ENCODE measurements around the gene CHST2.
A peak's percentile ranks its signal among the peaks of the same experiment; 100 is the strongest.
"Not testable (repeated sequence)": the region's sequence is repeated elsewhere in the genome, so short reads cannot be mapped to it uniquely, and the experiment has no call there.

The CHST2 gene, protein sequence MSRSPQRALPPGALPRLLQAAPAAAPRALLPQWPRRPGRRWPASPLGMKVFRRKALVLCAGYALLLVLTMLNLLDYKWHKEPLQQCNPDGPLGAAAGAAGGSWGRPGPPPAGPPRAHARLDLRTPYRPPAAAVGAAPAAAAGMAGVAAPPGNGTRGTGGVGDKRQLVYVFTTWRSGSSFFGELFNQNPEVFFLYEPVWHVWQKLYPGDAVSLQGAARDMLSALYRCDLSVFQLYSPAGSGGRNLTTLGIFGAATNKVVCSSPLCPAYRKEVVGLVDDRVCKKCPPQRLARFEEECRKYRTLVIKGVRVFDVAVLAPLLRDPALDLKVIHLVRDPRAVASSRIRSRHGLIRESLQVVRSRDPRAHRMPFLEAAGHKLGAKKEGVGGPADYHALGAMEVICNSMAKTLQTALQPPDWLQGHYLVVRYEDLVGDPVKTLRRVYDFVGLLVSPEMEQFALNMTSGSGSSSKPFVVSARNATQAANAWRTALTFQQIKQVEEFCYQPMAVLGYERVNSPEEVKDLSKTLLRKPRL

DNA sequence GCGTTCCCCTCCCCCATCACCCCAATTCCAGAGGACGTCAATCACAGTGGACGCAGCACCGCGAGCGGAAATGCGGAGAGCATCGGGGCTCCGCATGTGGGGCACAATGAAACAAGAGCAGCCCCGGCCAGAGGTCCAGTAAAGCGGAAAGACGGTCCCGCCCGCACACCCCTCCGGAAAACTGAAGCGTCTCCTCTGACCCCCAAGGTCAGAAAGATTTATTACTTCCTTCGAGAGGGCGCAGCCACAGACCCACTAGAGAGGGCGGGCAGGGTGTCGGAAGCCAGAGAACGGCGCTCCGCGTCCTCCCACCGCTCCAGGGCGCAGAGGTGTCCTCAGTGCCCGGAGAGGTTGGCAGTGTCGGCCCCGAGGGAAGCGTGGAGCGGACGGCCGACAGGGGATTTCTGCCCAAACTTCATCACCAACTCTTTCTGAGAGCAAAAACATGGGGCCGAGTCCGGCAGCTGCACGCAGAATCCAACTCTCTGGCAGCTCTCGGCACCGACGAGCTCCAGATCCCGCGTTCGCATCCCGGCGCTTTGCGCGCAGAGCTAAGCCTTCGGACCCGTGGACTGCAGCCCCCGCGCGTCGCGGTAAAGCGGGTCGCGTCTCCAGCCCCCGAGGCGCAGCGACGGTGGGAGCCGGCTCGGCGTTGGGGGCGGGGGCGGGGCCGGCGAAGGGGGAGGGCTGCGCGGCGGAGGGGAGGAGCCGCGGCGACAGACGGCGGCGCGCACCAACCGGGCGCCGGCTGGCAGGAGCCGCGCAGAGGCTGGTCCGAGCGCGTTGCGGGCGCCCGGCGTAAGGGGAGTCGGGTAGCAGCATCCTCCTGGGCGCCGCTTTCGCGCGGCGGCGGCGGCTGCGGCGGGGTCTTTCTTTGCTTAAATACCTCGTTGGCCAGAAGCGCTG, at the start of gene CHST2:
TSS of gene CHST2 (plus strand) at position 763 of the 906 bp plus-strand sequence. CDS start 1,046 bp downstream, outside the sequence.
- DNase-seq: peak; percentile 49

DNA sequence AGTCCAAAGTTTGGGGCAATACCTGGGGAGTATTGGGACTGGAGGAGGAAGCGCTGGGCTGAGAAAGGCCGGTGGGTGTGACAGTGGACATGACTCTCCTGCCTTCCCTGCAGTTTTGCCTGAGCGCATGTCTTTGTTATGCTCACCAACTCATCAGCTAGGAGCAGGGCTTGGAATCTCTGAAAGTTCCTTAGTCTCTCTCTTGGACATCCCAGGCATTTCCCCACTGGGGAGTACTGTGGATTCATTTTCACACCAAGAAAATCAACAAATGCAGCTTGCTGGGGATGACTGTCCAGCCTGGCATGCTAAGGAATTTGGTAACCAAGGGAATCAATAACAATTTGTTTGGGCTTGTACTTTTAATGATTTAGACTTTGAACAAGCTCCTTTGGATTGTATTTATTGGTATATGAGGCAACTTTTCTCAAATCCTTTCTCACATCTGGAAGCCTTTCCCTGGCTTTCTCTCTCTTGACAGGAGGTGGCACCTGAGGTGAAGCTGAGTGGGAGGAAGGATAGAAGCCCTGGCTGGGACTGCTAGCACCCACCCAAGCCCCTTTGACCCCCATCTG, 48.5 kb upstream of the CHST2 start:
- DNase-seq: no peak

DNA sequence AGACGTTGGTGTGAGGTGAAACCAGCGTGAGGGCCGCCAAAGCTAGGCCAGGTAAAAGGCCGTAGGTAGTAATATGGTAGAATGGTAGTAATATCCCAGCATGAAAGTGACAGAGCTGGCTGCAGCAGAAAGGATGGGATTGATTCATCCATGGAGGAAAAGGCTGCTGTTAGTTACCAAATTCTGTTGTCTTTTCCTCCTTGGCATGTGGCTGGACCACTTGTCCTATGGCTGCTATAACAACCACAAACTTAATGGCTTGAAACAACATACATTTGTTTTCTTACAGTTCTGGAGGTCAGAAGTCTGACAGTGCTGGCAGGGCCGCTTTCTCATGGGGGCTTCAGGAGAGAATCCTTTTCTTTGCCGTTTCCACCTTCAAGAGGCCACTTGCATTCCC, 47.8 kb upstream of the CHST2 start:
- no peak for DNase-seq

DNA sequence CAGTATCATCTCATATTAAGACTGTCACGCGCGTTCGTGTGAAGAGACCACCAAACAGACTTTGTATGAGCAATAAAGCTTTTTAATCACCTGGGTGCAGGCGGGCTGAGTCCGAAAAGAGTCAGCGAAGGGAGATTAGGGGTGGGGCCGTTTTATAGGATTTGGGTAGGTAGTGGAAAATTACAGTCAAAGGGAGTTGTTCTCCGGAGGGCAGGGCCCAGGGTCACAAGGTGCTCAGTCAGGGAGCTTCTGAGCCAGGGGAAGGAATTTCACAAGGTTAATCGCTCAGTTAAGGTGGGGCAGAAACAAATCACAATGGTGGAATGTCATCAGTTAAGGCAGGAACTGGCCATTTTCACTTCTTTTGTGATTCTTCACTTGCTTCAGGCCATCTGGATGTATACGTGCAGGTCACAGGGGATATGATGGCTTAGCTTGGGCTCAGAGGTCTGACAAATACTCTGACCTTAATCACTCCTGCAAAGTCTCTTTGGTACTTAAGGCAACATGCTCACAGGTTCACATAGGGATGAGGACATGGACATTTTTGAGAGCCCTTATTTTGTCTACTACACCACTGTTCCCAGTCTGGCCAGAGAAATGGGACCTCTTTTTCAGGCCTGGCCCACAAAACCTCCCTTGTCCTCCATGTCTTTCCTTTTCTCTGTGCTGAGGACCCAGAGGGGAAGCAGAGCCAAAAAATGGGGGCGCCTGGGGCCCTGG, 47.1 kb upstream of the CHST2 start:
- DNase-seq: not testable (repeated sequence)

DNA sequence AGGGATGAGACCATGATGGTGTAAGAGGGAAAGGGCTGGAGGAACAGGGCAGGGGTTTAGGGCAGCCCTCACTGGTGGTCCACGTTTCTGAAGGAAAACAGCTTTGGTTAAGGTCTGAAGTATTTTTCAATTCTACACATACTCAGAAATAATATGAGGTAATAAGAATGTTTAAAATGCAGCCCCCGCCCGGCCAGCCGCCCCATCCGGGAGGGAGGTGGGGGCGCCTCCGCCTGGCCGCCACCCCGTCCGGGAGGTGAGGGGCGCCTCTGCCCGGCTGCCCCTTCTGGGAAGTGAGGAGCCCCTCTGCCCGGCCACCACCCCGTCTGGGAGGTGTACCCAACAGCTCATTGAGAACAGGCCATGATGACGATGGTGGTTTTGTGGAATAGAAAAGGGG, 46.0 kb upstream of the CHST2 start:
- not testable (repeated sequence) for DNase-seq

DNA sequence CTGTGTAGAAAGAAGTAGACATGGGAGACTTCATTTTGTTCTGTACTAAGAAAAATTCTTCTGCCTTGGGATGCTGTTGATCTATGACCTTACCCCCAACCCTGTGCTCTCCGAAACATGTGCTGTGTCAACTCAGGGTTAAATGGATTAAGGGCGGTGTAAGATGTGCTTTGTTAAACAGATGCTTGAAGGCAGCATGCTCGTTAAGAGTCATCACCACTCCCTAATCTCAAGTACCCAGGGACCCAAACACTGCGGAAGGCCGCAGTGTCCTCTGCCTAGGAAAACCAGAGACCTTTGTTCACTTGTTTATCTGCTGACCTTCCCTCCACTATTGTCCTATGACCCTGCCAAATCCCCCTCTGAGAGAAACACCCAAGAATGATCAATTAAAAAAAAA, 45.6 kb upstream of the CHST2 start:
- DNase-seq: not testable (repeated sequence)

DNA sequence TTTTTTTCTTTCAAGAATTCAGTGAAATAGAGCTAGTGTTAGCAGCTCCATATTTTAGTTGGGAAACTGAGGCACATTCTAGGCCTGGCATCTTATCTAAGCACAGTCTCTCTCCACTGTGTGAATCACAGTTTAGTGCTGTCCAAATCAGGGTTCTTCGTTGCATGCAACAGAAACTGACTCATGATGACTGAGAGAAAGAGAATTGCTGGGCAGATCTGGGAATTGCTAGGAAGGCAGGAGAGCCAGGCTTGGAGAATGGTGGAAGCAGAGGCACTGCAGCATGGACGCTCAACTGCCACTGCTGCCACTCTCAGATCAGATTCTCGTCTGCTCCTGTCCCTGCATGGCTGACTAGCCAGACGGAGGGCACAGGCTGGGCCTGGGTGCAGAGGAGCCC, 40.7 kb upstream of the CHST2 start:
- no peak for DNase-seq

DNA sequence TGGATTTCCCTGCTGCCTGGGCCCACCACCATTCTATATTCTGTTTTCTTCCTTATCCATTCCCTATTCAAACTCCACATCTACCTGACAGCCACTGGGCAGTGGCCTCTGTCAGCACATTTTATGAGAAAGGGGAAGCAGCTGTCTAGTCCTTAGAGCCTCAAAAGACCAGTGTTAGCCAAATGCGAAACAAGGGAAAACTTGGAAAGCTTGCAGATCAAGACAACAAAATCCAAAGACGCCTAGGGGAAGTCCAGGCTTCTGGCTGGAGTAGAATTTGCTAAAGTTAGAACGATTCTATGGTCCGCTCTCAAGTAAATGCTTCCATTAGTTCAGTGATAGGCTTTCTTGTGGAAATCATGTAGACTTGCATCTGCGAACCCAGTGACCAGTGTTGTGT, 39.4 kb upstream of the CHST2 start:
- no peak for DNase-seq

DNA sequence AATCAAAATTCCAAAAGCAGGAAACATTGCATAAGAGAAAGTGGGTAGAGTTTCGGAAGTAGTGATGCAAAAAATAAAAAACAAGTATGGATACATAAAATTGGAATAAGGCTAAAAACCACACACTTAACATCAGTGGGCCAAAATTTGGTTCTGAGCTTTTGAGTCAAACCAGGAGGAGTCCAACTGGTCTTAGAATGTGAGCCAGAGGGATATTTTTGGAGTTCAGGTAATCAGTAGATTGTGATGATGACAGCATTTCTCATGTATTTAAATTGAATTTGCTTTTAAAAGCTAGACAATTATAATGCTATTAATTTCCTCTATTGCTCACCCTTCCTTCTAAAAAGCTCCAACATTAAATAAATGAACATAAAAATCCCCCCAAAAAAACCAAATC, 38.2 kb upstream of the CHST2 start:
- DNase-seq: no peak

DNA sequence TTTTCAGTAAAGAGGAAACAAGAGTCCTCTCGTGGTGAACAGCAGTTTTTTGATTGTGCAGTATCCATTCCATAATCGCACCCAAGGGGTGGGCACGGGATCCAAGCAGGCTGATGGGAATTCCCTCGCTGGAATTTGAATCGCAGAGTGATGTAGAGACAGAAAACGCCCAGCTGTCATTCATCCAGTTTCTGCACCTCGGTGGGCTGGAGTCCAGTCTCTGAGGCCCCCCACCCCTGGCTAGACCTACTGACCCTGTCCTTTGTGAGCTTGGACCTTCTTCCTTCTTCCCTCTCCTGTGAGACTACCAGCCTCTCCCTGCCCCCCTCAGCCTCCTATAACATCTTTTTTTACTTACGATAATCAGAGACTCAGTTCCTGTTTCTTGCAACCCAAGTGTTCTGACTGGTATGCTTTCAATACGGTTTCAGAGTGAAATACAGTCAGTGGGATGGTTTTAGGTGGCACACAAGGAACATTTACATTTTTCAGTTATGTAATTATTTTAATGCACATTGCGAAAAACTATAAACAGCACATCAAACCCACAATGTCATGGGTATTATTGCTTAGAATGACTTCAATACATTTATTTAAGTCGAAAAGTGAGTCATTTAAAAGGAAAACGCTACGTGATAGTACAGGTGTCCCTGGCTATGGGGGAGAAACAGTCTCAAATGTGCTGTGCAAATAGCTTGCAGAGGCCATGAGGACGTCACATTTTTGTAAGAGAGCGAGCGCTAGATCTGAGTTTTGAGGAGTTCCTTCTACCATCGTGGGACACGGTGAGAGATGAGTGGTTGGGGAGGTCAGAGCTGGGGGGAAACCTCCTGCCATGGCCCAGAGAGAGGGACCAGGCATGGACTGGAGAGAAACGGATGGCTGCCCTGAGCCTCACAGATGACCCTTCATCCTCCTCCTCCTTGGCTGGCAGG, 37.5 kb upstream of the CHST2 start:
- no peak for DNase-seq

DNA sequence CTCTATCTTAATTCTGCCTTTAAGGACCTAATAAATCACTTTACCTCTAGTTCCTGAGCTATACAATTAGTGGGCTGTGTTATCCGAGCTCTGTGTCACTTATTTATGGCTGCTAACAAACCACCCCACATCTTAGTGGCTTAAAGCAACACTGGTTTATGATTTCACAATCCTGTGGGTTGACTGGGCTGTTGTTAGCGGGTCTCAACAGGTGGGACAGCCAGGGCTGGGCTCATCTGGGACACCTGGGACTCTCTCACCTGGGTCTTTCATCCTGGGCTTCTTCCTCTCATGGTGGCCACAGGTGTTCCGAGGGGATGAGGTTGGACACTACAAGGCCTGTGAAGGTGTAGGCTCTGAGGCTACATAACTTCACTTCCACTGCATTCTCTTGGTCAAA, 35.8 kb upstream of the CHST2 start:
- no peak for DNase-seq

DNA sequence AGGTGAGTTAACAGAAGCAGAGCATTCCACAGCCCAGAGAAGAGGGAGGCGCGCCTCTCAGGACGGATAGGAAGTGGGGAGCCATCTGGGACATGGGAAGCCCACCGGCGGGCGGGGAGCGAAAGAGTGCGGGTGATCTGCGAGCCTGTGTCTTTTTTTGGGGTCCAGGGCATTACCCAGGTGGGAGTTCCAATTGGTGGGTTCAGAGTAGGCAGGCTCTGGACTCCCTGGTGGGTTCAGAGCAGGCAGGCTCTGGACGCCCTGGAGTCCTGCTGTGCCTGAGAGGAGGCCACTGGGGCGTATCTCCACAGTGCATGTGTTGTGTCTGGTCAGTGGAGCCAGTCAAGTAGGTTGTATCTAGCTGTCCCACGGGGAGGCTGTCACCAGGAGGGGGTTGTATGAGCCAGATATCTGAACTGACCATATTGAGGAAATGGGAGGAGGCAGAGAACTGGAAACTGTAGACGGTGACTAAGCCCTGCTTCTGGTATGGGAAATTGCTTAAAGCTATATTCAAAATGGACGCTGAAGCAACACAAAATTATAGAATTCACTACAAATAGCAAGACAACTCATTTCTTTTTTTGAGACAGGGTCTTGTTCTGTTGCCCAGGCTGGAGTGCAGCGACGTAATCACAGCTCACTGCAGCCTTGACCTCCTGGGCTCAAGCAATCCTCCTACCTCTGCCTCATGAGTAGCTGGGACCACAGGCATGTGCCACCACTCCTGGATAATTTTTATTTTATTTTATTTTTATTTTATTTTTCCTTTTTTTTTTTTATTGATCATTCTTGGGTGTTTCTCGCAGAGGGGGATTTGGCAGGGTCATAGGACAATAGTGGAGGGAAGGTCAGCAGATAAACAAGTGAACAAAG, 34.5 kb upstream of the CHST2 start:
- no peak for DNase-seq

DNA sequence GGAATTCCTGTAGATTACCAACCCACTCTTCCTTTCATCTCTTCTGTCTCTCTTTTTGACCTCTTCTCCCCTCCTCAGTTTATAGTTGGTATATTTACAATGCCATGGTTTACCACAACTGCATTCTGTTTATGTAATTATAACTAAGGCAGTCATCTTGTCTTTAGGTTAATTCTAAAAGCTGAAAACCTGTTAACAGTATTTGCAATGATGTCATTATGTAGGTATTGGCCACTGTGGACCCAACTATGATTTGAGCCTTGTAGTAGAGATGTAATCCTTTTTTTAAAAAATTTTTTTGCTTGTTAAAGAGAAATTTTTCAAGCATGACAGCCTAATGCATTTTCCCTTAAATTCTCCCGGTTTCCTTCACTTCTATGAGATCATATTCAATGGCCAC, 30.7 kb upstream of the CHST2 start:
- no peak for DNase-seq

DNA sequence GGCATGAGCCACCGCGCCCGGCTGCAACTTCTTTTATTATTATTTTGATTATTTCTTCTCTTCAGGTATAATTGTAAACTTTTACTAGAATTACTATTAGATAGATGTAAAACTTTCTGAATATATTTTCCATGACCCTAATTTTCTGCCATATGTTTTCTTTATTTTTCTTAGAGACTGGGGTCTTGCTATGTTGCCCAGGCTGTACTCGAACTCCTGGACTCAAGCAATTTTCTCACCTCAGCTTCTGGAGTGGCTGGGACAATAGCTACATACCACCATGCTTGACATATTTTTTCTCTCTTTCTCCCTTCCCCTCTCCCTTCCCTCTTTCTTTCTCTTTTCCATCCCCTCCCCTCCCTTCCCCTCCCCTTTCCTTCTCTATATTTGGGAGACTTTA, 29.6 kb upstream of the CHST2 start:
- no peak for DNase-seq

DNA sequence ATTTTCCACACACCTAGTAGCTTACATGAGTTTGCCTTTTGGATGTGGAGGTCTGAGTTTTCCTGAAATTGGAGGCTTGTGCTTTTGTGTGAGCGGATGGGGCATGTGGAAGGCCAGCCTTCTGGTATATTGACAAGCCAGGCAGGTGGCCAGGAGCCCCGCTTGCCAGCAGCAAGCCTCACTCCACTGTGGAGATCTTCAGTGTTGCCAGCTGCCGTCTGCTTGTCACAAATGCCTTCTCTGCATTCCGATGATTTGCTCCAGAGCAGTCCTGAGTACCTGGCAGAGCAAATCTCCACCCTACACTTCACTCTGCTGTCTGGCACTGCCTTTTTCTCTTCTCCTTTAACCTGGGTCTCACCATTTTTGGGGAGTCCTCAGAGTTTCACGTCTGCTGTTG, 29.1 kb upstream of the CHST2 start:
- DNase-seq: no peak

DNA sequence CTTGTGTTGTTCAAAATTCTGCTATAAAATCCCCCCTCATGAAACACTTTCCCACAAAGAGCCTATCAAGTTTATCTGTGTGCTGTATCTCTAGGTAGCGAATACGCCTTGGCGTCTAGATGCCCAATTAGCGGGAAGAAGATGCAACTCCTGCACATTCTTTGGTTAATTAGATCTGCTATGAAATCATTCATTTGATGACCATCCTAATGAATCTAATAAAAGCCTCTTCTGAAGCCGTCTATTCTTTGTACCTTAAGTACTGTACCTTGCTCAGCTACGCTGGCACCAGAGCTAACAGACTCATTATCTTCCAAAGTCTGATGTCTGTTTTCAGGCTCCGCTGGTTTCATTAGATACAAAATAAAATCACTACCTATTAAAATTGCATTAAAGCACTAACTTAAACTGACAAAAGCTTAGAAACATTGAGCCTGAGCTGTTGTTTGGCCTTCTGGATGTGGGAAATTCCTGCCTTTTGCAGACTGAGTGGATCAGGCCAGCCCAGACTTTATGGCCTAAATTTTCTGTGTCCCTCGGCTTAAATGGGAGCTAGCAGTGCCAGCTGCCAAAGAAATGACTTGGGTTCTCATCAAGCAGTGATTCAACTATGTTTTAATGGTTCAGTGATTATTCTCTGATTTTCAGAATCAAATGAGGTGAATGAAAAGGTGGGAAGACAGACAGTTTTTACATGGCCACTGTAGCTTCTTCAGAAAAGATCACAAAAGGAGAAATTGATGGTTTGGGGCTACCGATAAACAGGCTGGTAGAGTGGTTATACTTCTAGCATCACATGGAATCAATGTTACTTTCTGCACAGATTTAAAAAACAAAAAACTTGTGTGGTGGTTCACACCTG, 28.4 kb upstream of the CHST2 start:
- DNase-seq: no peak

DNA sequence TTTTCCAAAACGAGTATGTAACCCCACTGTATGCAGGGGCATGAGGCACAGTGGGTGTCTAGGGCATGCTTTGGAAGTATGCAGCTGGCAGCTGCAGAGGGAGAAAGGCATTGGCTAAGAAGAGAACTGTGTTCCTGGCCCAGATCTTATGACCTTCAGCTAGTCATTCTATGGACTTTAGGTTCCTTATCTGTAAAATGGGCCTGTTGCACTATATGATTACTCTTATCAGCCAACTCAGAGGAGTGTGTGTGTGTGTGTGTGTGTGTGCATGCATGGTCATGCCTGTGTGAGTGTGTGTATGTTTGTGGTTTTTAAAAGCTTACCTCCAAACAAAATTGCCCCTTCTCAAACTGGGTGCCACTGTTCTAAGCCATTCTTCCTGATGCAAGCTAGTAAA, 27.4 kb upstream of the CHST2 start:
- DNase-seq: no peak

DNA sequence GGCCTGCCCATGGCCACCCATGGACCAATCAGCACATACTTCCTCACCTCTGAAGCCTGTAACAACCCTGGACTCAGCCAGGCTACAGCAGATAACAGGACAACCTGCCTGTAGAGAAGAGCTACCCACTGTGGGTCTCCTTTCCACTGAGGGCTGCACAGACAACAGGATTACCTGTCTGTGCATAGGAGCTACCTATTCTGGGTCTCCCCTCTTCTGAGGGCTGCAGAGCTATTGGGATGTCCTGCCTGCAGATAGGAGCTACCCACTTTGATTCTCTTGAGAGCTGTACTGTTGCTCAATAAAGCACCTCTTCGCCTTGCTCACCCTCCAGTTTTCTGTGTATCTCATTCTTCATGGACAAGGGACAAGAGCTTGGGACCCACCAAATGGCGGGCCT, 23.8 kb upstream of the CHST2 start:
- DNase-seq: no peak

DNA sequence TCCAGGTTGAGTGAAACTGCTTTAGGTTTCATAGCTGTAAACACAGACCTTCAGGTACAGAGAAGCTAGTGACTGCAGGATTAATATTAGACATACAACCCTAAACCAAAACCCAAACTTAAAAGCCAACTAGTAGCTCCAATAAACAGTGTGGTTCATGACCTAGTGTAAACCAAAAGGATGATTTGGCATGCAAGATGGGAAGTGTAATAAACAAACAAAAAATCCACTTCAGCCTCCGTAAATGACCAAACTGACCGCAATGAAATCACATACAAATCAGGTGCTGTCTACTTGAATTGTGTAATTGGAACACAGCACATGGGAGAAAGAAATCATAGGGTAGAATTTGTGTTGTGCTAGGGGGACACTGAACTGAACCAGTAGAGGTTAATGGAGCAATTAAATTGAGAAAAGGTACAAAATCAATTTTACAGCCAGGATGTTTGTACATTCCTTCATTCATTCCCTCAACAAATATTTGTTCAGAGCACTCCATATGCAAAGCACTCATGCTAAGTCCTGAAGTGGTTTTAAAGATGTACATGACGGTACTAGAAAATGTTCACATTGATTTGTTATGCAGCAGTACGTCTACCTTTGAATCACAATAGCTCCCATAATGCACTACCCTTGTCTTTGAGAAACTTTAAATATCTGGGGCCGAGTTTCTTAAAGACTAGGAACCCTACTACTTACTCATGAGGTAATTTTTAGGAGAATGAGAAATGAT, 21.4 kb upstream of the CHST2 start:
- DNase-seq: peak; percentile 39

Data from DMS153 (cell line).